DOHH2 (cell line): ENCODE data around the gene RBMX.

Source experiments
- CTCF ChIP-seq: fragments of 200-600 bp; sonication (generic); IDR thresholded peaks from one replicate; pipeline ENCODE4 v1.5.1; 2014; ENCODE audit warnings: antibody characterized with exemption, mild to moderate bottlenecking, low read depth, low read length; ENCODE audit not compliant: poor library complexity, severe bottlenecking
- EZH2phosphoT487 ChIP-seq: fragments of 200-600 bp; sonication (generic); IDR thresholded peaks from 2 replicates; pipeline ENCODE4 v1.6.1; 2017; ENCODE audit warnings: borderline replicate concordance, mild to moderate bottlenecking, antibody characterized with exemption, low read length, moderate library complexity, mixed read lengths

GRCh38 chrX:136825771-136826170 is 54.8 kb downstream of the RBMX start:
- no peak for TF ChIP-seq CTCF
- TF ChIP-seq EZH2phosphoT487, result no peak
